Stimulated activated CD8-positive, alpha-beta memory T cell treated with anti-CD3 and anti-CD28 coated beads, Interleukin-4, amount 100 ng/mL, for 4 hours (primary cell): ENCODE data around the gene RALB.

Source experiments
- DNase-seq, 2 donors: peaks; one replicate each; pipeline ENCODE4 v3.0.0-alpha.2; 2020; ENCODE audit warnings: low read depth in 2 of 2, low spot score in 1 of 2

Gene RALB

GRCh38 chr2:120262150-120262549 lies 9.5 kb downstream of the RALB start:
- DNase-seq = no peak

GRCh38 chr2:120262761-120263428 lies 10.2 kb downstream of the RALB start:
- DNase-seq = no peak

GRCh38 chr2:120265006-120265405 lies 12.4 kb downstream of the RALB start:
- no peak for DNase-seq

GRCh38 chr2:120267348-120267747 lies 14.7 kb downstream of the RALB start:
- no peak for DNase-seq

- no peak for DNase-seq
These were observed 16.6 kb downstream of the RALB start for GRCh38 chr2:120269076-120269744.

GRCh38 chr2:120269816-120270215 lies 17.2 kb downstream of the RALB start:
- no peak for DNase-seq

- DNase-seq = no peak
These were observed 19.2 kb downstream of the RALB start for GRCh38 chr2:120271711-120272379.

DNA sequence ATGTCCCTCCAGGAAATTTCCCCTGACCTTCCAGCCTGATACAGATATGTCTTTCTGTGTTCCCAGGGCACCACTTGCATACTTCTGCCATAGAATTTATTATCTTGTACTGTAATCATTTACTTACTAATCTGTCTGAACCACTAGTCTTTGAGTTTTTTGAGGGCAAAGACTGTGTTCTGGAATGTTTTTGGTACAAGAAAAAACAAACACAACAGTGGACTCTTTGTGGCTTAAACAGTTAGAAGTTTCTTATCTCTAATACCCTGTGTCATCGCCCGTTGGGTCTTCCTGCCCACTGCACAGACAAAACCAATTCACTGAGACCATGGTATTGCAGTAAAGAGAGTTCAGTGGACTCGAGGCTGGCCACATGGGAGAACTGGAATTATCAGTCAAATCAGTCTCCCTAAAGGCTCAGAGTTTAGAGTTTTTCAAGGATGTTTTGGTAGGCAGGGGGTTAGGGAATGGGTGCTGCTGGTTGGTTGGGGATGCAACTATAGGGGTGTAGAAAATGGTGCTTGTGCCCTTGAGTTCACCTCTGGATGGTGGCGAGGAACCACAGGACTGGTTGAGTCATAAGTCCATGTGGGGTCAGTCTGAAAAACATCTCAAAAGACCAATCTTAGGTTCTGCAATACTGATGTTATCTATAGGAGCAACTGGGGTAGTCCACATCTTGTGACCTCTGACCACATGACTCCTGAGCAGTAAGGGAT lies 20.3 kb downstream of the RALB start:
- no peak for DNase-seq

DNA sequence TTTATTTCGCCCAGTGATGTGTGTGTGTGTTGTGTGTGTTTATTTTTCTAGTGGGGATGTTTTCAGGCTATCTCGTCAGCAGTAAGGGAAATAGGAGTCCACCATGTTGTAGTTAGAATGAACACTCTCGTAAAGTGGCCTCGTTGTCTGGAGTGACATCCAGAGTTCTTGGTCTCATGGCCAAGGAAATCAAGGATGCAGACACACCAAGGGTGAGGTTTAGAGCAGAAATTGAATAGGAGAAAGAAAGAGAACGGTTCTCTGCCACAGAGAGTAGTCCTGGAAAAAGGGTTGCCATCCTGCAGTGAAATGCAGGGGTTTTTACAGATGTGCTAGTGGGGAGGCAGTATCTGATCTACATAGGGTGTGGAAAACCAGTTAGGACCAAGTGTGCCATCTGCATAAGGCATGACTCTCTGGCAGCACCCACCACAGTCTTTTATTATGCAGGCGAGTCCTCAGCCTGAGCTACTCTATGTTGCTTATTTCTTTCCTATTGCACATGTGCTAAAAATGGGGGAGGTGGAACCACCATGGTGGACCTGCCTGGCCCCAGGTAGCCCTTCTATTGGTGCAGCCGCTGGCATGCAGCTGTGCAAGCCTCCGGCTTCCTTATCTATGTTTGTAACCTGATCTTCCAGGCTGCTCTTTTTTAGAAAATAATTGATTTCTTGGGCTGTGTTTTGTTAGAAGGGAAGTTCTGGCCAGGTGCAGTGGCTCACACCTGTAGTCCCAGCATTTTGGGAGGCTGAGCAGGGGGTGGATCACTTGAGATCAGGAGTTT lies 23.2 kb downstream of the RALB start:
- no peak for DNase-seq

DNA sequence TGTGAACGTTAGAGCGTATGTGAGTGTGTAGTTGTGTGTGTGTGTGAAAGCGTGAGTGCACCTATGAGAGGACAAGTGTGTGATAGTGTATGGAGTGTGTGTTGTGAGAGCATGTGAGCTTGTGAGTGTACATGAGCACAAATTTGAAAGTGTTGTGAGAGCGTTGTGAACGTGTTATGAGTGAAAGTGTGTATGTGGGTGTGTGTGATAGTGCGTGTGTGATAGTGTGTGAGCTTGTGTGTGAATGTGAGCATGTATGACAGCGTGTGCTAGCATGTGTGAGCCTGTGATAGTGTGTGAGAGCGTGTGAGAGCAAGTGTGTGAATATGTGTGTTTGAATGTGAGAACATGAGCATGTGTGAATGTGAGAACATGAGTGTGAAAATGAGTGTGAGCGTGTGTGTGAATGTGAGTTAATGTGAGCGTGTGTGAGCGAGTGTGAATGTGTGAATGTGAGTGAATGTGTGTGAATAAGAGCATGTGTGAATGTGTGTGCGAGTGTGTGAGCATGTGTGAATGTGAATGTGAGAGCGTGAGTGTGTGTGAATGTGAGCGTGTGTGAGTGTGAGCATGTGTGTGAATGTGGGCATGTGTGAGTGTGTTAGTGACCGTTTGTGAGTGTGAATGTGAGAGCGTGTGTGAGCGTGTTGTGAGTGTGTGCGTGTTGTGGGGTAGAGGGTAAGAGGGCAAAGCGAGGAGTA lies 25.0 kb downstream of the RALB start:
- DNase-seq = no peak

- DNase-seq = no peak
These were observed 26.2 kb downstream of the RALB start for GRCh38 chr2:120278901-120279300.

DNA sequence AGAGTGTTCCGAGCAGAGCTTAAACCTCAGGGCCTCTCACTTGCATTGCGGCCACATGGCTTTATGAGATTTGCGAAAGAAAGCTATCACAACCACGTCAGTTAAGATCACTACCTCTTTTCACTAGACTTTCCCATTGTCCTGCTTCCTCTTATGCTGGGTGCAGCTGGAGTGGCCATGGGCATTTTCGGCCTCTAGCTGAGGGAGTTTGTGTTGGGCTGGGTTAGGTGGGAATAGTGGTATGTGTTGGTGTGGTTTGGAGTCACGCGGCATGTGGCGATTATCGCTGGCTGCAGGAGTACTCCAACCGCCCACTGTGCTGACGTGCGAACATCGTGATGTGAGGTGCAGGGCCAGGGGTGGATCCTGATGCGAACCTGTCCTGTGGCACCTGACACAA lies 27.1 kb downstream of the RALB start:
- DNase-seq = no peak

- no peak for DNase-seq
These were observed 31.0 kb downstream of the RALB start for GRCh38 chr2:120283649-120284048.

GRCh38 chr2:120285056-120285455 lies 32.4 kb downstream of the RALB start:
- DNase-seq = no peak

GRCh38 chr2:120287183-120288015 lies 34.7 kb downstream of the RALB start:
- DNase-seq = no peak

- DNase-seq = no peak
These were observed 35.3 kb downstream of the RALB start for GRCh38 chr2:120288016-120288373.

DNA sequence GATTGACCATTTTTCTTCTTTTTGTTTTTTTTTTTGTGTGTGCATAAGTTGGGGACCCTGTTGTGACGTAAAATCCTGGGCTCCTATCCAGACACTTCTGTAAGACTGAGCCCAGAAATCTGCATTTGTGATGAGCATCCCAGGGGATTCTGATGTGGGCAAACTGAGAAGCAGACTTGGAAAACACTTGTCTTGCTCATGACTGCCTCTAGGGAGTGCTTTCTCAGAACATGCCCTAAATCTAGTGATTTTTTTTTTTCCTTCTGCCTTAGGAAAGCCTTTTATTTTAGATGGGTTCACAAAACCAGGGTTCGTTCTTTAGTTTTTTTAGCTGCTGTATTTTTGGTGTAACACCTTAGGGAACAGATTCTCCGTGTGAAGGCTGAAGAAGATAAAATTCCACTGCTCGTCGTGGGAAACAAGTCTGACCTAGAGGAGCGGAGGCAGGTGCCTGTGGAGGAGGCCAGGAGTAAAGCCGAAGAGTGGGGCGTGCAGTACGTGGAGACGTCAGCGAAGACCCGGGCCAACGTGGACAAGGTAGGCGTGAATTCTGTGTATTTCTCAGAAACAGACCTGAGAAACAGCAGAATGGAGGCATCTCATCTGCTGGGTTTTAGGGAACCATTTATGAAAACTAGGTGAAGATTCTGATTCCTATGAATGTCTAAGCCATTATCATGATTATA lies 36.7 kb downstream of the RALB start:
- no peak for DNase-seq

GRCh38 chr2:120290737-120291136 lies 38.1 kb downstream of the RALB start:
- no peak for DNase-seq
